Activated CD4-positive, alpha-beta T cell treated with anti-CD3 and anti-CD28 coated beads for 24 hours (primary cell): ENCODE data around the gene TPBG.

ENCODE experiments used
- DNase-seq, 2 donors: peaks; one replicate each; pipeline ENCODE4 v3.0.0-alpha.2; 2020; ENCODE audit warnings: low read depth in 2 of 2

The TPBG gene, protein sequence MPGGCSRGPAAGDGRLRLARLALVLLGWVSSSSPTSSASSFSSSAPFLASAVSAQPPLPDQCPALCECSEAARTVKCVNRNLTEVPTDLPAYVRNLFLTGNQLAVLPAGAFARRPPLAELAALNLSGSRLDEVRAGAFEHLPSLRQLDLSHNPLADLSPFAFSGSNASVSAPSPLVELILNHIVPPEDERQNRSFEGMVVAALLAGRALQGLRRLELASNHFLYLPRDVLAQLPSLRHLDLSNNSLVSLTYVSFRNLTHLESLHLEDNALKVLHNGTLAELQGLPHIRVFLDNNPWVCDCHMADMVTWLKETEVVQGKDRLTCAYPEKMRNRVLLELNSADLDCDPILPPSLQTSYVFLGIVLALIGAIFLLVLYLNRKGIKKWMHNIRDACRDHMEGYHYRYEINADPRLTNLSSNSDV

DNA sequence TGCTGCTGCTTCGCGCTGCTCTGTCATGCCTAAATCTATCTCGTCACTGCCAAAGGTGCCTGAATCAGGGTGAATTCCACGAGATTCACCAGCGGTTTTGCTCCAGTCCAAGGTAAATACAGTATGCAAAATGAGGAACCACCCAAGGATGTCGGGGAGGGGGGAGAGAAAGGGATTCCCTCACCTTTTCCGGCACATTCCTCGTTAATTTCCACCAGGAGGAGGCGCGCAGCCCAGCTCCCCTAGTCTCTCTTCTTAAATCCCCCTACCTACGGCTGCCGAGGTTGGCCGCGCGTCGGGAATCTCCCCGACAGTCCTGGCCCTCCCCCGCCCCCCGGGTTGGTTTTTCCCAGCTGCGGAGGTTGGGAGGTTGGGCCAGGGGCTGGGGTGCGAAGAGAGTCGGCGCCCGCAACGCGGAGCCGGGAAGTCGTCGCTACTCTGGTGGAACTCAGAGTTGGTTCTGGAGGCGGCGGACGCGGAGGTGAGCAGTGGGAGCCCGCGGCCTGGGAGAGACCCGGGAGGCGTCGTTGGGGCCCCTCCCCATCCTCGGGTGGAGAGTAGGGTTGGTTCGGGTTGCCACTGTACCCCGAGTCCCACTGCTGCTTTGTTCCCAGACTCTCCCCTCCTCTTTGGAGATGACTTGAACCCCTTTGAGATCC lies at the start of gene TPBG:
TPBG (plus strand) TSS at position 390 of the 659 bp plus-strand sequence. CDS start 1,145 bp downstream, outside the sequence.
- DNase-seq = no peak

- no peak for DNase-seq
These were observed 41.2 kb upstream of the TPBG start for GRCh38 chr6:82322386-82322785.

GRCh38 chr6:82329766-82330165 lies 33.9 kb upstream of the TPBG start:
- no peak for DNase-seq

DNA sequence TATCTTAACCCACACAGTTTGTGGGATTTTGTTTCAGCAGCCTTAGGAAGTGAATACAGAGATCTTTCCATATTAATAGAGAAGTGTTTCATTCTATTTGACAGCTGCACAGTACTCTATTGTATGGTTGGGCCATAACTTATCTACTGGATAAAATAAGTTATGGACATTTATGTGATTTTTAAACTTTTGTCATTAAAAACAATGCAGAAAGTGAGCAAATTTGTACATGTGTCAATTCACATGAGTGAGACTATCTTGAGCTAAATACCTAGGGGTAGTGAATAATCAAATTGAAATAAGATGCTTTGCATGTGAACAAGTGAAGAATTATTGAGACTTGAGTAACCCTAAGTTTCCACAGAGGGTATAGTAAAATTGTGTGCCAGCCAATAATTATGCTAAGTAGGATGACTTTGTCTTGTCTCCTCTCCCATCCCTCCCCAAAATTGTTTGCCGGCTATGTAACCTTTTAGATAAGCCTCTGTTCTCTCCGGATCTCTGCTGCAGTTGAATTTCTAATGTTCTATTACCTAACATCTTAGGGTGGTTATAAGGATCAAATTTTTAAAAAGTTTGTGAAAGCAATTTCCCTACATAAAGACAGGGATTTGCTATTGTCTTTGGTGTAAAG lies 33.3 kb upstream of the TPBG start:
- no peak for DNase-seq

DNA sequence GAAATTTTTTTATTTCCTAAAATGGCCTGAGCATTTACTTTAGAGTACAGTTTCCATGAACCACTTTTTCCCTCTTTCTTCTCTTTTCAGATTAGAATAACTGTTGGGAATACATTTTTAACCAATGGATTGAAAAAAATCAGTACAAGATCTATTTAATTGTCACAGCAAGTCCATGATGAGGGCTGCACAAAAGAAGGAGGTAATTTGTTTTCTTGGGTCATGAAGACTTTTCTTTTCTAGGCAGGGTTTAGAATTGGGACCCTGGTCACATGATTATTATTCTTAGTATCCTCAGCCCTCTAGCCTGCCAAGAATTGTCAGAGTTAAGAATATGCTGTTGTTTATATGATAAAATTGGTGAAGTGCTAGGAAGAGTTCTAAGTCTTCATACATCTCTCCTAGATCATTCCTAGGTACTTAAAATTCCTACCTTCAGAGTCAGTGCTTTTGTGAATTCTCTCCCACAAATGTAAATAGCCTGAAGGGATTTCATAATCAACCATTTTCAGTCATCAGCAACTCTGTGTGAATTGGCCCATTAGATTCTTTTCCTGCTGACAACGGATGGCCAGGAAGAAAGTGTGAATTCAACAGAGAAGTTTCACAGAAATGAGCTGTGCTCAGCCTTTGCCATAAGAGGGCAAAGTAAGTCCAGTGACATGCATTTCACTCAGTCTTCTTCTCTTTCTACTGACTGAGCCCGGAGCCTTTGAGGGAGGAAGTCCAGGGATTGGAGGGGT lies 32.4 kb upstream of the TPBG start:
- no peak for DNase-seq

DNA sequence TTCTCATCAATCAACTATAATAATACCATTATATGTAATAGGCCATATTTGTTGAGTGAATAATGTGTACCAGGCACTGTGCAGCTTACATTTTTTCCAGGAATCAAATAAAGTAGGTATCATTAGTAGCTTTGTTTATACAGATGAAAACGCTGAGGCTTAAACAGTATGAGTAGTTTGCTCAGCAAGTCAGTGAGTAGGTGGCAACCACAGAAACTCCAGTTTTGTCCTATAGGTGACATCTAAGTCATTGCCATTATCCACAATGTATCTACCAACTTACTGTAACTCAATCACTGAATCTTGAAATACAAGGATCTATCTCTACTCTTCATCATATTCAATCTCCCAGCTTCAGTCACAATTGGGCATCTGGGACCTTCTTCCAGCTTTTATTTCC lies 29.8 kb upstream of the TPBG start:
- no peak for DNase-seq

DNA sequence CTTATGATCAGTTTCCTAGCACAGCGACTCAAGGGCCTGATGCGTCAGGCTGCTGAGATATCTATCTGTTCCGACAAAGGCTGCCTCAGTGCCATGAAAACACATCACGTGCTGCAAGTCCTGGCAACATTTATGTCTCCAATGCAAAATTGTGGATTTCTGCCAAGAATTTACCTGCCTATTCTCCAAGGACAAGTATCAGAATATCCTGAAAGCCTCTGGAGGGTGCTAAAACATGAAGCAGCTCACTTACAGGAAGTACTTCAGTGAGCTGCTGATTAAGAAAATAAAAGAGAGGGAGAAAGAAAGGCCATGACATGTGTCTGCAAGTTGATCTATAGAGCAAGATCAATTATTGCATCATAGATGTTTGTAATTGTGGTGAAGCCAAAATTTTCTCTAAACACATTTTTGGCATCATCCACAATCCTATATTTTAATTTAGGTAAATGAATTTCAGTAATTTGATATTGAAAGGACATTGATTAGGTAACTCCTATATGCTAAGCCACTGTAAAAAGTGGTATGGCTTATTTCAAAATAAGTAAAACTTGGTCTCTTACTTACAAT lies 25.8 kb upstream of the TPBG start:
- no peak for DNase-seq

DNA sequence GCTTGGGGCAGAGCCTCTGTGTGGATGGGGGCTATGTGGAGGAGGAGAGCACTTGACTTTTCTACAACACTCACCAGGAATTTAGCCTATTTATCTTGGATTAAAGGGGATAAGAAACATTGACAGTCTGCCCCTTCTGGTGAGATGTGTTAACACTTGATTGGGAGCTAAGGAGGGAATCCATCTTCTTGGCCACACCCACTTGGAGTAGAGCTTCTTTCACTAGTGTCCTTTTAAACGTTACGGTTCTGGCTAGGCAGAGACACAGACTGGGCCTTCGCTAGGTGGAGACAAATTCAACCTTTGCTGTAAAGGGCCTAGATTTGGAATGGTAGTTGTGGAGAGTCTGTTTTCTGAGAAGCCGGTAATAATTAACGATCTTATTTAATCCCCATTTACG lies 15.5 kb upstream of the TPBG start:
- DNase-seq = no peak

DNA sequence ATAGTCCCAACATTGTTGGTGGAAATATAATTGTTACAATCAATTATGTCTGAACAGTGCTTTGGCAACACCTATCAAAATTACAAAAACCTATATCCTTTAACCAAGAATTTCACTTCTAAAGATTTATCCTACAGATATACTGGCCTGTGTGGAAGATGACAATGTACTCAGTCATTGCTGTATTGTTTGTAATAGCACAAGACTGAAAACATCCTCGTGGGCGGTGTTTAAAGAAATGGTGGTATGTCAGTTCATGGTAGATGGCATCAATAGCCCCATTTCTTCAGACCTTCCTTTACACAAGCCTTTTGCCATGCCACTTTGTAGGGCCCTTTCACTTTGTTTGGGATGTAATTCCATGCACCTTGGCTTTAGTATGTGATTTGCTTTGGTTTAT lies 9.8 kb upstream of the TPBG start:
- DNase-seq = no peak

DNA sequence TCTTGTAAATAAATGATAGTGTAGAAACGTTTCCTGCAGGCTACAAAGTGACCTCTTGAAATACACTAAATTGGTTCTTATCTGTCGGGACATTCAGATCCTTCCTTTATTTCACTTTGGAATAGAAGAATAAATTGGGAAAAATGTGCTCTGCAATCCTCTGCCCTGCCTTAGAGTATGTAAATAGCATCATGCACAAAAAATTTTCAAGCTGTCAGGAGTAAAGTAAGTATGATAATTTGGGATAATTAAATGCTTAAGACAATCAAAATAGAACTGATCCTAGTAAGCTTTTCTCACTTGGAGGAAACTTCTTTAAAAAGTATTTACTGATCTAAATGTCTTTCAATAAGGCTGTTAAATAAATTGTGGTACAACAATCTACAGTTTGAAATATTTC lies 3.1 kb upstream of the TPBG start:
- no peak for DNase-seq

- no peak for DNase-seq
These were observed 2.0 kb upstream of the TPBG start for GRCh38 chr6:82361631-82362030.

DNA sequence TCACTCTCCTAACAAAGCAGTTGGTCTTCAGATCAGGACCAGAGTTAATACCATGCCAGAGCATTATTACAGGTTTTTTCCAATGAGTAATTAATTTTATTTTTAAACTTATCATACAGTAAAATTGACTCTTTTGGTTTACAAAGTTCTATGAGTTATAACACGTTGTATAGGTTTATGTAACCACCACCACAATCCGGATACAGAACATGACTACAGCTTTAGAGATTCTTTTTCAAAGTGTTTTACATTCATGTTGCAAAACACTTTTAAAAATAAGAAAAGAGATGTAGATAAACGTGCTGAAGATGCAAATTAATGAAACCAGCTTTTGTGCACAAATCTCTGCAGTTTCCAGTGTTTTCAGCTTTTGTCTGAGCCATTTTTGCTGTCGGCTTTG lies 1.5 kb upstream of the TPBG start:
- DNase-seq = no peak

DNA sequence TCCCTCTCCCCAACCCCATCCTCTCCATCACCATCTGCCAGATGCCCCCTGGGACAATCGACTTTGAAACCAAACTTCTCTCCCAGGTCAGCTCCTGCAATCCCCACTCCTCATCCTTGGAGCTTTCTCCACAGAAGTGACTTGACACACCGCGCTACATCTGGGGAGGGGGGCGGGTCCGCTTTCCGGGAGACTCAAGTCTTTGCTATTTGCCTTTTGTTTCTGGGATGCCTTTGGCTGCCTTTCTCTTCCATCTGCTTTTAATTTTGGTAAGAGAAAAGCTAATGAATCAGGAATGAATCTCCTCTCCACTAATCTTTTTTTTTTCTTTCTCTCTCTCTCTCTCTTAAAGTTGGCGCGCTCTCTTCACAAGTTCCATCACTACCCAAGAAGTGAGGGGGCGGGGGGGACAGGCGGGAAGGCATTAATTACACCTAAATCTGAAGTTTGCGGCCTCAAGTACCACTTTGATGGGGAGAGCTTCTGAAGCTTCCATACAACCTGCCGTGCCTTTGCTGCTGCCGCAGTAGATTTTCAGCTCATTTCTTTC lies 664 bp upstream of the TPBG start:
- no peak for DNase-seq

- no peak for DNase-seq
These were observed 734 bp downstream of the TPBG start for GRCh38 chr6:82364087-82365015.

GRCh38 chr6:82365016-82365795 lies 1.6 kb downstream of the TPBG start:
- DNase-seq = no peak

DNA sequence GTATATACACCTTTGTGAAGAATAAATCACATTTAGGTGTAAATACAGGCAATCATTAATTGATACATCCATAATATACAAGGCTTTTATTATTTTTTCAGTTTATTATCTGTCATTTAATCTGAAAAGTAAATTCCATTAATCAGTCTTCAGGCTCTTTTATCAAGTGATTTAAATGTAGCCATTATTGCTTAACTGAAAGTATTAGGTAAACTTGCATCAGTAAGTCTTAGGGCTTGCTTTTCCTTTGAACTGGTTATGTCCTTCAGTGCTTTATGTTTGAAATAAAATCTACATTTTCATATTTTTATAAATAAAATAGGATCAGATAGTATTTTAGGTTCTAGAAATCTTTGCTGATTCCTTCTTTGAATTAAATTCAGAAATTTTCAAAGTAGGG lies 4.1 kb downstream of the TPBG start:
- no peak for DNase-seq

- no peak for DNase-seq
These were observed 7.2 kb downstream of the TPBG start for GRCh38 chr6:82370788-82371187.

- no peak for DNase-seq
These were observed 8.4 kb downstream of the TPBG start for GRCh38 chr6:82371799-82372546.

GRCh38 chr6:82372656-82373055 lies 9.0 kb downstream of the TPBG start:
- no peak for DNase-seq
